ENCODE data around the gene ANAPC4.

ANAPC4 gene

GRCh38 chr4:25452081-25452480 is 75.0 kb downstream of the ANAPC4 start:
- no peak overlapping the region for H3K4me3 ChIP-seq (ENCODE audit: low read depth, low read length)
- no peak for DNase-seq (ENCODE audit: low read depth)
- no peak for TF ChIP-seq CTCF (IDR thresholded peaks at IDR 0.05; ENCODE audit: low read depth, low read length)
- no peak for TF ChIP-seq MYC (IDR thresholded peaks at IDR 0.05; ENCODE audit: low read depth, low read length)
- no peak for TF ChIP-seq MAX (IDR thresholded peaks at IDR 0.05; ENCODE audit: low read depth, low read length)
- no peak for TF ChIP-seq POLR2A (IDR thresholded peaks at IDR 0.05; ENCODE audit: extremely low read depth, insufficient read length)

GRCh38 chr4:25454476-25454875 is 77.4 kb downstream of the ANAPC4 start:
- no peak for DNase-seq (ENCODE audit: low read depth)
- no peak overlapping the region for H3K4me3 ChIP-seq (ENCODE audit: low read depth, low read length)

GRCh38 chr4:25457053-25457715 is 80.1 kb downstream of the ANAPC4 start:
- TF ChIP-seq MAX (IDR thresholded peaks at IDR 0.05; ENCODE audit: low read depth, low read length) (no peak), POLR2A (IDR thresholded peaks at IDR 0.05; ENCODE audit: extremely low read depth, insufficient read length) (no peak), CTCF (IDR thresholded peaks at IDR 0.05; ENCODE audit: low read depth, low read length) (no peak), MYC (IDR thresholded peaks at IDR 0.05; ENCODE audit: low read depth, low read length) (no peak)
- no peak for DNase-seq (ENCODE audit: low read depth)
- no peak overlapping the region for H3K4me3 ChIP-seq (ENCODE audit: low read depth, low read length)

More at GRCh38 chr4:25454476-25454875, 77.4 kb downstream of the ANAPC4 start:
- no peak for TF ChIP-seq MYC (IDR thresholded peaks at IDR 0.05; ENCODE audit: low read depth, low read length)
- no peak for TF ChIP-seq MAX (IDR thresholded peaks at IDR 0.05; ENCODE audit: low read depth, low read length)
- no peak for TF ChIP-seq POLR2A (IDR thresholded peaks at IDR 0.05; ENCODE audit: extremely low read depth, insufficient read length)
- no peak for TF ChIP-seq CTCF (IDR thresholded peaks at IDR 0.05; ENCODE audit: low read depth, low read length)

GRCh38 chr4:25466966-25467697 is 90.1 kb downstream of the ANAPC4 start:
- no peak overlapping the region for H3K4me3 ChIP-seq (ENCODE audit: low read depth, low read length)
- no peak for DNase-seq (ENCODE audit: low read depth)
- TF ChIP-seq MYC (IDR thresholded peaks at IDR 0.05; ENCODE audit: low read depth, low read length) (no peak), POLR2A (IDR thresholded peaks at IDR 0.05; ENCODE audit: extremely low read depth, insufficient read length) (no peak), CTCF (IDR thresholded peaks at IDR 0.05; ENCODE audit: low read depth, low read length) (no peak), MAX (IDR thresholded peaks at IDR 0.05; ENCODE audit: low read depth, low read length) (no peak)

GRCh38 chr4:25467843-25468242 is 90.8 kb downstream of the ANAPC4 start:
- H3K4me3 ChIP-seq (ENCODE audit: low read depth, low read length): no peak overlapping the region
- TF ChIP-seq CTCF (IDR thresholded peaks at IDR 0.05; ENCODE audit: low read depth, low read length) (no peak), MYC (IDR thresholded peaks at IDR 0.05; ENCODE audit: low read depth, low read length) (no peak), MAX (IDR thresholded peaks at IDR 0.05; ENCODE audit: low read depth, low read length) (no peak), POLR2A (IDR thresholded peaks at IDR 0.05; ENCODE audit: extremely low read depth, insufficient read length) (no peak)

More at GRCh38 chr4:25467843-25468242, 90.8 kb downstream of the ANAPC4 start:
- DNase-seq (ENCODE audit: low read depth): no peak
